Heart left ventricle (tissue), 13 donors: ENCODE data around the gene ABCC12.

ENCODE experiments used
- CTCF ChIP-seq, 12 donors: fragments of 200-600 bp; sonication (generic) in 4 of 12; IDR thresholded peaks; one replicate each; pipeline versions ENCODE4 v1.5.0 to v1.8.0; 2018 to 2022; ENCODE audit warnings: antibody characterized with exemption in 12 of 12, mild to moderate bottlenecking in 5 of 12
- POLR2A ChIP-seq, 2 donors: fragments of 450-650 bp; IDR thresholded peaks; one replicate each; pipeline ENCODE4 v1.6.1; 2017; ENCODE audit warnings: antibody characterized with exemption in 2 of 2, mild to moderate bottlenecking in 2 of 2, moderate library complexity in 2 of 2
- donor health status: ischemic (EF 13 %, LVEDD 7.1; RV severe dilation, severe dysfunction).
- donor health status: DM: no; HTN: yes; CAD: no.
- donor health status: DM: no; HTN: no; CAD: no.
- donor health status: ischemic (EF 25% LVEDD 6.9; RV normal size, moderate dysfunction).
- donor health status: ischemic (EF 25% LVEDD 5.7; RV mildly dilated, moderate dysfunction).
- donor health status: ischemic (EF 35%, LVEDD 5.7; RV mildly dilated, moderate dysfunction).
- donor health status: nonischemic (EF 11% LVEDD 7.7; RV severe dilation, severe dysfunction).
- donor health status: DM: yes; HTN: yes; CAD: no.
- donor health status: PGD.
- donor health status: ischemic (EF 29% LVEDD 5.4; RV normal size, mild dysfunction).
- donor health status: nonischemic (EF 23%, LVEDD 6.1; RV moderate dilation, normal function).

- no peak for TF ChIP-seq CTCF (IDR thresholded peaks at IDR 0.05)
- TF ChIP-seq POLR2A (IDR thresholded peaks at IDR 0.05), result no peak
These were observed 18.1 kb upstream of the ABCC12 start for GRCh38 chr16:48173889-48174288.
